ENCODE data around the gene CYP21A2.
"Not testable (repeated sequence)": the region's sequence is repeated elsewhere in the genome, so short reads cannot be mapped to it uniquely, and the experiment has no call there.

The CYP21A2 gene

DNA sequence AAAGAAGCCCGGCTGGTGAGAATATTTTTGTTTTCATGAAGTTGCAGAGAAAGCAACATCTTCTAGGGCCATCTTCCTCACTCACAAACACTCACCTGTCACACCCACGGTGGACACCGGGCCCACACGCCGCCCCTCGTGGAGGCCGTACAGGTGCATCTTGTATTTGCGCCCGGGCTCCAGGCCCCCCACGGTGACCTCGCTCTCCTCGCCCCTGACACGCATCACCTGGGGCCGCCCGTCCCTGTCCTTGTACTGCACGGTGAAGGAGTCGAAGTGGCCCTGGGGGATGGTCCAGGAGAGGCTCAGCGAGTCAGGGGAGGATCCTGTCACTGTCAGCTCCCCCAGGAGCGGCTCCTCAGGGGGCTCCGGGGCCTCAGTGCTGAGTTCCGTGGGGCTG, 17.5 kb downstream of the CYP21A2 start:
- not testable (repeated sequence) for DNase-seq (ENCODE audit: low read depth)

DNA sequence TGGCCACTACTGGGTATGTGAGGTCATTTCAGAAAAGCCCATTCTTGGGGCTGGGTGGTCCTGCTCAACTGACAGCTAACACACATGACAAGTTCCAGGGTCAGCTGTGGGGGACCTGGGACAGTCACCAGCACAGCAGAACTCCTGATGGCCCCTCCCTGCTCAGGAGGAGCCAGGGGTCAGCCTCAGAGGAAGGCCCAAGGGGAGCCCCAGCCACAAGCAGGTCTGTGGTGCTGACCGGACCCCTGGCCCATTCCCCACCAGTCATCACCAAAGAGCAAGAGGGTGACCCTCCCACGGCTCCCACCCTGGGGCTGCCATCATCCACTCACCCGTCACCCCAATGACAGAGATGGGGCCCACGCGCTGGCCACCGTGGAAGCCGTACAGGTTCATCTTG, 18.0 kb downstream of the CYP21A2 start:
- DNase-seq (ENCODE audit: low read depth): no peak

DNA sequence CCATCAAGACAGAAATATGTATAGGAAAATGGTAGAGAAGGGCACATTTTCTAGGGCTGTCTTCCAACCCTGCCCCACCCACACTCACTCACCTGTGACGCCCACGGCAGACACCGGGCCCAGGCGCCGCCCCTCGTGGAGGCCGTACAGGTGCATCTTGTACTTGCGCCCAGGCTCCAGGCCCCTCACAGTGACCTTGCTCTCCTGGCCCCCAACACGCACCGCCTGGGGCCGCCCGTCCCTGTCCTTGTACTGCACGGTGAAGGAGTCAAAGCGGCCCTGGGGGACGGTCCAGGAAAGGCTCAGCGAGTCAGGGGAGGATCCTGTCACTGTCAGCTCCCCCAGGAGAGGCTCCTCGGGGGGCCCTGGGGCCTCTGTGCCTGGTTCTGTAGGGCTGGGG, 19.8 kb downstream of the CYP21A2 start:
- DNase-seq (ENCODE audit: low read depth): no peak

DNA sequence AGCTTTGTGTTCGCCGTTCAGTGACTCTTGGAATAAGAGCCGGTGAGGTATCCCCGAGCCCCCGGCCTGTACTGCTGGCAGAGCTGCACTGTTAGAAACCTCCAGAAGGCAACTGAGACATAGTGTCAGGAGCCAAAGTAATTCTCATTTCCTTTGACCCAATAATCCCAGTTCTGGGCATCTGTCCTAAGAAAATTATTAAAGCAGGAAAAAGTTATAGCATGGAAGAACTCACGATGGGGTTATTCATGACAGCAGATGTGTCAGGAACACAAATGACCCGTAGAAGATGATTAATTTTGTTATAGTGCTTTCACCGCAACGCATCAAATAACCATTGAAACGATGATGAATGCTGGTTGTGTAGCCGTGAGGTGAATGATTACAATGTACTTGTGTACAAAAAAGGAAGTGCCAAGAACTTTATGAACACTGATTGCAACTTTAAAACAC, 20.3 kb downstream of the CYP21A2 start:
- DNase-seq (ENCODE audit: low read depth): no peak

DNA sequence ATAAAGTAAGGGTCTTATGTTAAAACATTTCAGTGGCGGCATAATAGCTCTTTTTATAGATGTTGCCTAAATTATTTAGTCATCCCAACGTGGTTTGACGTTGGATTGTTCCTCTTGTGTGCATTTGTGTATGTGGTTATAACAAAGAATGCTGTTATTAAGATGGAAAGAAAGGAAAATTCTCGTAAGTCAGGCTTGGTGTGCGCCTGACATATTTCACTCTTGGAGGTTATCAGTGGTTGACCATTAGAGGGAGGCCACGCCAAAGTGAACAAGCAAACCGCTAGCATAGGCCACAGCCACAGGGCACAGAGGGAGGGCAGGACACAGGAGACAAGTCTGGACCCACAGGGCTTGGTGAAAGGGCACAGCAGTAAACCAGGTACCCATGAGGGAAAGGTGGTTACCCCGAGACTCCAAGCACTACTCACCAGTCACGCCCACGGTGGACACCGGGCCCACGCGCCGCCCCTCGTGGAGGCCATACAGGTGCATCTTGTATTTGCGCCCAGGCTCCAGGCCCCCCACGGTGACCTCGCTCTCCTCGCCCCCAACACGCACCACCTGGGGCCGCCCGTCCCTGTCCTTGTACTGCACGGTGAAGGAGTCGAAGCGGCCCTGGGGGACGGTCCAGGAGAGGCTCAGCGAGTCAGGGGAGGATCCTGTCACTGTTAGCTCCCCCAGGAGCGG, 22.9 kb downstream of the CYP21A2 start:
- no peak for DNase-seq (ENCODE audit: low read depth)

DNA sequence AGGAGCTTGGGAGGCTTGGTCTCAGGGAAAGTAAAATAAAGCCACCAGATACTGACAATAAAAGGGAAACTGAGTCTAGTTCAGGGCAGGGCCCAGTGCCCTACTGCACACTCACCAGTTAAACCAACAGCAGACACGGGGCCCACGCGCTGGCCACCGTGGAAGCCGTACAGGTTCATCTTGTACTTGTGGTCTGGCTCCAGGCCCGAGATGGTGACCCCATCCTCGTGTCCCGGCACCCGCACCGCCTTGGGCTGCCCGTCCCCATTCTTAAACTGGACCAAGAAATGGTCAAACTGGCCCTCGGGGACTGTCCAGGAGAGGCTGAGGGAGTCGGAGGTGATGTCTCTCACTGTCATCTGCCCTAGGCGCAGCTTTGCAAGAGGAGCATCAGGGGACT, 26.5 kb downstream of the CYP21A2 start:
- no peak for DNase-seq (ENCODE audit: low read depth)

DNA sequence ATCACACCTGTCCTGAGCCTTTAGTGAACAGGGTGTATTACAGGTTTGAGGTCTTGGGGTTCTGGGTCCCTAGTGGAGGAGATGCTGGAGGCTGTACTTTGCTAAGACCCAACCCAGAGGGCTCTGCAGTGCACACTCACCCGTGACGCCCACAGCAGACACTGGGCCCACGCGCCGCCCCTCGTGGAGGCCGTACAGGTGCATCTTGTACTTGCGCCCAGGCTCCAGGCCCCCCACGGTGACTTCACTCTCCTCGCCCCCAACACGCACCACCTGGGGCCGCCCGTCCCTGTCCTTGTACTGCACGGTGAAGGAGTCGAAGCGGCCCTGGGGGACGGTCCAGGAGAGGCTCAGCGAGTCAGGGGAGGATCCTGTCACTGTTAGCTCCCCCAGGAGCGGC, 29.3 kb downstream of the CYP21A2 start:
- not testable (repeated sequence) for DNase-seq (ENCODE audit: low read depth)

DNA sequence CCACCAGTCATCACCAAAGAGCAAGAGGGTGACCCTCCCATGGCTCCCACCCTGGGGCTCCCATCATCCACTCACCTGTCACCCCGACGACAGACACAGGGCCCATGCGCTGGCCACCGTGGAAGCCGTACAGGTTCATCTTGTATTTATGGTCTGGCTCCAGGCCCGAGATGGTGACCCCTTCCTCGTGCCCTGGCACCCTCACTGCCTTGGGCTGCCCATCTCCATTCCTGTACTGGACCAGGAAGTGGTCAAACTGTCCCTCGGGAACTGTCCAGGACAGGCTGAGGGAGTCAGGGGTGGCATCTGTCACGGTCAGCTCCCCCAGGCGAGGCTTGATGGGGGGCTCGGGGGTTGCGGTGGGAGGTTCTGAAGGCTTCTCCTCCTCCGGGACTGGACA, 30.1 kb downstream of the CYP21A2 start:
- not testable (repeated sequence) for DNase-seq (ENCODE audit: low read depth)

DNA sequence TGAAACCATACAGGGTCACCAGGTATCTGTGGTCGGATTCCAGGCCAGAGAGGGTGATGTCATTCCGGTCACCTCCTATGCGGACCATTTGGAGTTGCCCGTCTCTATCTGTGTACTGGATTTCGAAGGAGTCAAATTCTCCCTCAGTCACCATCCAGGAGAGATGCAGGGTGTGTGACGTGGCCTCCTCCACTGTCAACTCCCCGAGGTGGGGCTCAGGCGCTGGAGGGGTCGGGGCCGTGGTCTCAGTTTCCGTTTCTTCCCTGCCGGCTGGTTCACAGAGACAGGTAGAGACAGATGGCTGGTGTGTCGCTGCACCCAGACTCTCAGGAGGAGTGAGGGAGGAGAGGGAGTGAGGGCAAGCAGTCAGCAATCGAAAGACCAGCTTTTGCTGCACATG, 30.7 kb downstream of the CYP21A2 start:
- no peak for DNase-seq (ENCODE audit: low read depth)

DNA sequence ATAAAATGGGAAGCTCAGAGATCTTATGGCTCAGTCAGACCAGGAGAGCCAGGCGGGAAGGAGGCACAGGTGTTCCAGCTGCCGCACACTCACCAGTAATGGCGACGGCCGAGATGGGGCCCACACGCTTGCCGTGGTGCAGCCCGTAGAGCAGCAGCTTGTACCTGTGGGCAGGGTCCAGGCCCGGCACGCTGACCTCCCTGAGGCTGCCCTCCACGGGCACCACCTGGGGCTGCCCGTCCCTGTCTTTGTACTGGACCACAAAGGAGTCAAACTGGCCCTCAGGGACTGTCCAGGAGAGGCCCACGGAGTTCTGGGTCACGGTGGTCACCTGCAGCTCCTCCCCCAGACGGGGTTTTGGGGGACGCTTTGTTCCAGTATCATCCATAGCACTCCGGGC, 31.2 kb downstream of the CYP21A2 start:
- DNase-seq (ENCODE audit: low read depth): no peak

DNA sequence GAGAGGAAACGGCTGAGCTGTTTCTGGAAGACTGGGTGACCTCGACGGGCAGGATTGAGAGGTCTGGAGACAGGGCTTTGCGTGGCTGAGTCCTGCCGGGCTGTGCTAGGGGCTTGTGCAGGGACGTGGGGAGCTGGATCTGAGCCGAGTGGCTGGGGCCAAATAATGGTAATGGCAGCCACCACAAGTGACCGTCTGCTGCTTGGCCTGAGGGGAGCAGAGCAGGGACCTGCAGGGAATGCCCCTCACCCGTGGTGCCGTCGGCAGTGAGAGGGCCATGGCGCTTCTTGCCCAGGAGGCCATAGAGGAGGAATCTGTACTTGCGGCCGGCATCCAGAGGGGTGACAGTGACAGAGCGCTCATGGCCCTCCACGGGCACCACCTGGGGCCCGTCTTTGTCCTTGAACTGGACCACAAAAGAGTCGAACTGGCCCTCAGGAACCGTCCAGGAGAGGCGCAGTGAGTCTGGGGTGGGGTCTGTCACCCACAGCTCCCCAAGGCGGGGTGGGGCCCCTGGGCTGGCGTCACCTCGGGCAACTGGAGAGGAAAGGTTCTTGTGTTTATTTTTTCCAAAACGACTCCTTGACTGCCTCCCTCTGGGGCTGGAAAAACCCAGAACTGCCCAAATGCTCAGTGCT, 31.8 kb downstream of the CYP21A2 start:
- no peak for DNase-seq (ENCODE audit: low read depth)

DNA sequence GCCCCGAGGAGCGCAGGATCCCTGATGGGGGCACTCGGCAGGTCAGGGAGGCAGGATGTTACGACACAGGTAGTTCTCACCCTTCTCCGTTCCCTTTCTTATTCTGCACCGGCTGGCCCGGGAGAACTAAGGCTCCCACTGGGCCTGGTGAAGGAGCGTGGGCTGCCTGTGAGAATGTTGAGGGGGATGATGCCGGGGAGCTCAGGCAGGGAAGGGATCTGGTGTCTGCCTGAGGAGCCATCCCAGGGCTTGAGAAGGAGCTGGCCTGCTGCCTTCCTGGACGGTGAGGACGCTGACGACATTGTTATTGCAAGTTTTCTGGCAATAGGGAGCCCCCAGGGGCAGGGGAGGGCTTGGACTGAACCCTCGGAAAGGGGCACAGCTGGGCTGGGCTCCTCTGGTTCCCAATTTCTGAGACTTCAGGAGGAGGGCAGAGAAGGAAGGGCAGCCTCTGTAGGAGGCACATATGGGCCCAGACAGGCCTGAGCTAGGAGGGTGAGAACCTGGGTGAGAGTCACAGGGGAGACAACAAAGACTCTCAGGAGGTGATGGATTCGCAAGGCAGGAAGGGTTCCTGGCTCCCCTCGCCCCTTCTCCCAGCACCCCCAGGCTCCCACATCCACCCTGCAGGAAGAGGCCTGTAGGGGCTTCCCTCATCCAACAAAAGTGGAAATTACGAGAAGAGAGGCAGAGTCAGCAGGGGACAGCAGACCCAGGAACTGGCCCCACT, 32.8 kb downstream of the CYP21A2 start:
- no peak for DNase-seq (ENCODE audit: low read depth)

DNA sequence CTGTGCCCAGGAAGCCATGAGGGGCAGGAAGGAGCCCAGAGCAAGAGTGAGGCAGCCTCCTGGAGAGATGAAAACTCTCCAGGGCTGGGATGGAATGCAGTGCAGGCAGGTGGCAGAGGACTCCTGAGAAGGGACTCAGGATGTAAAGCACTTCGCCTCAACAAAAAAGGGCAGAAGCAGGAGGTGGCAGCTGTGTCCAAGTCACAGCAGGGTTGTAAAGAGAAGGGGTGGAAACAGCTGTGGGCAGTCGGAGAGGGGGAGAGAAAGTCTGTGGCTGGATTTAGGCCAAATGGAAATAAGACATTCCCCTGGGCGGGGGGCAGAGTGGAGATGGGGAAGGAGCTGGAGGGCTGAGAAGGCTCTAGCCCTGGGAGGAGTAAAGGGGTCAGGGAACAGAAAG, 34.9 kb downstream of the CYP21A2 start:
- DNase-seq (ENCODE audit: low read depth): no peak

DNA sequence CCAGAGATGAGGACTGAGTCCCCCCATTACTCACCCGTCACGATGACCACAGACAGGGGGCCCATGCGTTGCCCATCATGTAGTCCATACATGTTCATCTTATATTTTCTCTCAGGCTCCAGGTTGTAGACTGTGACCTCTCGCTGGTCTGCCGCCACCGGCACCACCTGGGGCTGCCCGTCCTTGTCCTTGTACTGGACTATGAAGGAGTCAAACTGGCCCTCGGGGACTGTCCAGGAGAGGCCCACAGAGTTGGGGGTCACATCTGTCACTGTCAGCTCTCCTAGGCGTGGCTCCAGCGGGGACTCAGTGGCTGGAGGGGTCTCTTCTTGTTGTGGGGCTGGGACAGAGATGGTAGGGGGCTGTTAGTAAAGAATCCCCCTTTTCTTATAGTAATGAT, 35.4 kb downstream of the CYP21A2 start:
- DNase-seq (ENCODE audit: low read depth): no peak

DNA sequence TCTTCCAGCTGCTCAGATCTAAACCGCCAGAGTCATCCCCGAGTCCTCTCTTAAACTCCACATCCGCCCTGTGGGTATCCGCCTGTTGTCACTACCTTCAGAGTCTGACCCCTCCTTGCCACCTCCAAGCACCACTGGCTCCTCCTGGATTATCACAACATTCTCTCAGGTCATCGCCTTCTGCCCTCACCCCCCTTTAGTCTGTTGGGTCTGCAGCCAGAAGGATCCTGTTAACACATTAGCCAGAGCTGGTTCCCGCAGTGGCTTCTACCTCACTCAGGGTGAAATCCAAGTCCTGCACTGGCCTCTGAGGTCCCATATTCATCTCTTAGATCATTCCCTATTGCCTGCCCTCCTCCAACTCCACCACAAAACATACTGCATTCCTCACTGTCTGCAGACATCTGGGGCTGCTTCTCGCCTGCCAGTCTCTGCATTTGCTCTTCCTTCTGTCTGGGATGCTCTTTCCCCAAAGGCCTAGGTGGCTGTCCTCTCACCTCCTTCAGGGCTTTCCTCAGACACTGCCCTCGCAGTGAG, 36.8 kb downstream of the CYP21A2 start:
- DNase-seq (ENCODE audit: low read depth): no peak

DNA sequence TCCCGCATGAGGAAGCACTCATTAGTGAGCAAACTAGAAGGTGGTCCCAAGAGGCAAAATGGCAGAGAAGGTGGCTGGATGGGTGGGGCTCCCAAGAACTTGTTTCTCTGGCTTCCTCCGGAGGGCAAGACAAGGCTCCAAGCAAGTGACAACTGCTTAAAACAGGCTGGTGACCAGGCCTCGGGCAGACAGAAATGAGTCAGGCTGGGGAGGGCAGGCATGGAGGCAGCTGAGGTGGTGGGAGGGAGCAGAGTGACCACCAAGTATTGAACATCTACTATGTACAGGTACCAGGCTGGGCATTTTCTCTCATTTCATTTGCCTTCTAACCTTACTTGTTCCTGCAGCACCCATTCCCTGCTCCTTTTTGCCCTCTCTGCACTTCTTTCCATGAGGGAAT, 37.6 kb downstream of the CYP21A2 start:
- no peak for DNase-seq (ENCODE audit: low read depth)

DNA sequence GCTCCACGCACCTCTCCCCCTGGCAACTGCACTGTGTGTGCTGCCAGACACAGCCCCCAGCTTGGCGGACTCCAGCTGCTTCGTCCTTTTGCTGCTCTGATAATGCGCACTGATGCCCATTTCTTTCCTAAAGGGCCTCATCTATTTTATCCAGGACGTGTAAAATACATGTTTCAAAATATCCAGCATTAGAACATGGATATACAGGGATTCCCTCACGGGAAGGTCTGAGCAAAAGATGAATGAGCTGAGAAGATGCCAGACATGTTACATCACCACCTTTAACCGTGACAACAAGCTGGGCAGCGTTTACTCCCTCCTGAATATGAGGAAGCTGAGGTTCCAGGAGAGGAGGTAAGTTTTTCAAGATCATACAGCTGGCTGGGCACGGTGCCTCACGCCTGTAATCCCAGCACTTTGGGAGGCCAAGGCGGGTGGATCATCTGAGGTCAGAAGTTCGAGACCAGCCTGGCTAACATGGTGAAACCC, 38.1 kb downstream of the CYP21A2 start:
- DNase-seq (ENCODE audit: low read depth): no peak

DNA sequence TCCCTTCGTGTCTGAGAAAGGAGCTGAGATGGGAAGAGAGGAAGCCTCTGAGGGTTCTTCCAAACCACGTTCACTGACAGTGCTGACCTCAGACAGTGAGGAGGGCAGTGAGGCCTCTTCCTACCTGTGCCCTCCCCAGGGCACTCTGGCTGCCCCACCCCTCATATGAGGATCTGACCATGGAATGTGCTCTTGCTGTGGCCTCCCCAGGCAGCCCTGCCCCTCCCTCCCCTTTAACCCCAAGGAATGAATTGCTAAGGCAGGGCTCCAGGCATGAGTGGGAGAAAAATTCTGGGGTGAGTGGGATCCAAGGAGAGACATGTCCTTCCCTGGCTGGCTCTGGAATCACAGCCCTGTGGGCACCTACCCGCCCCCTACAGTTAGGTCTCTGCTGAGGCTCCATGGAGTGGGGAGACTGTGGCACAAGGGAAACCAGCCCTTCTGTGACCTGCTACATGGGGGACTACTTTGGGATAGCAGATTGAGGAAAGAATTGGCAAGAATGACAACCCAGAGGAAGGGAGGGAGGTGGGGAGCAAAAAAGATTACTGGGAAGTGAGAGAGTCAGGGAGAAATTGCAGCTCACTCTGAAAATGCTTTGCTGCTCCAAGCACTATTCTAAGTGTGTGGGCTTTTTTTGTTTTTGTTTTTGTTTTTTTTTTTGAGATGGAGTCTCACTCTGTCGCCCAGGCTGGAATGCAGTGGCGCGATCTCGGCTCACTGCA, 41.5 kb downstream of the CYP21A2 start:
- DNase-seq (ENCODE audit: low read depth): no peak

DNA sequence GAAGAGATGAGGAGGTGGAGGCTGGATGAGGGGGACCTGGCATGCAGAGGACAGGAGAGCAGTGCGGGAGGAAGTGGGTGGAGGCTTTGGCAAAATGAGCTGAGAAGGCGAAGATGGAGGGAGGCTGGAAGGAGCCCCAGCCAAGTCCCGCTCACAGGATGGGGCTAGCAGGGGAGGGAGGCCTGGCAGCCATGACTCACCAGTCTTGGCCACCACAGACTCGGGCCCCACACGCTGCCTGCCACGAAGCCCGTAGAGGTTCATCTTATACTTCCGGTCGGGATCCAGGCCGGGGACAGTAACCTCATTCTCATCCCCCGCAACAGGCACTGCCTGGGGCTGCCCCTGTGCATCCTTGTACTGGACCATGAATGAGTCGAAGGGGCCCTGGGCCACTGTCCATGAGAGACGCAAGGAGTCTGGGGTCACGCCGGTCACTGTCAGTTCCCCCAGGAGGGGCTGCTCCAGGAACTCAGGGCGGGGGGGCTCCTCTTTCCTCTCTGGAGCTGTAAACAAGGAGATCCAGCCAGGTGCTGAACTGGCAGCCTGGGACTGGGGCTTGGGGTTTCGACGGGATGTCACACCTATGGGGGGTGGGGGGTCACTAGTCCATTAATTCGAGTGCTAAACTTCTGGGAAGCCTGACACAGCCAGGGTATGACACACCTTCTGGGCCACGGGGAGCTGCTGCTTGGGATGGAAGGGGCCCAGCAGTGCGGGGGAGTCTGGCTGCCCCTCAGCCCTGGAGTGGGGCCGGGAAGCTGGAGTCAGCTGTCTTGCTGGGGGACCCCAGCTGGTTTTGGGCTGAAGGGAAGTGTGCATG, 43.2 kb downstream of the CYP21A2 start:
- no peak for DNase-seq (ENCODE audit: low read depth)

DNA sequence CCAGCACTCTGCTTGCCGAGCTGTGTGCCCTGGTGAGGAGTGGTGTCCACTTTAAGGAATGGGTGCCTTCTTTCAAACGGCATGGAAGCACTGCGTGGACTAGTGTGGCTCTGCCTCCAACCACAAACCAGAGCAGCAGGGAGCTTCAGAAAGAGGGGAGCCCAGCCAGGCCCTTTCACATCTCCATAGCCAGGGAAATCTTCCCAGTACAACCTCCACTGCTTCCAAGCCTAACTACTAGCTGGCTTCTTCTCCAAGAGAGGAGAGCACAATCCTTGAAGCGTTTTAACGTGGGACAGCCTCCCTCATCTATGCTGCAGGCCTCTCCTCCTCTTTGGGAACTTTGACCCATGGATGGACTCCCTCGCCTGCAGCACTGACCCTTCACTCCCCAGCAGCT, 44.3 kb downstream of the CYP21A2 start:
- no peak for DNase-seq (ENCODE audit: low read depth)

DNA sequence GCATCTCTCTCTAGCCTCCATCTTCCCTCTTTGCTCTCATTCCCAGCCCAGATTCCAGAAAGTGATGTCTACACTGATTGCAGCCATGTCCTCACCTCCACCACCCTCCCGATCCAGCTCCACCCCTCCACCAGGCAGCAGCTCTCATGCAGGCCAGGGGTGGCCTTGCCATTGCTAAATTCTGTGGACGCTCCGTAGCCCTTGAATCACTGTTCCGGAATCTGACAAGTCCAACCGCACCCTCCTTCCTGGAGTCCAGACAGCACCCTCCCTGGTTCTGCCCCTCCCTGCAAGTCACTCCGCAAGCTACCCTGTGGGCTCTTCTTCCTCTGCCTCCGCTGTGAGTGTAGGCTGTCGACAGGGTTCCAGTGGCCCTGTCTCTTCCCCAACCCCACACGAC, 44.7 kb downstream of the CYP21A2 start:
- no peak for DNase-seq (ENCODE audit: low read depth)
